Measurements from ENCODE around the gene CDH26. TPM values are rescaled to one million over a fixed set of nuclear protein-coding genes. Genes with fewer than 3 reads are reported as not detected.

The CDH26 gene
- total and polyA plus RNA-seq, 4 donors = 0.99 to 5.0 (median 1.5) TPM

DNA sequence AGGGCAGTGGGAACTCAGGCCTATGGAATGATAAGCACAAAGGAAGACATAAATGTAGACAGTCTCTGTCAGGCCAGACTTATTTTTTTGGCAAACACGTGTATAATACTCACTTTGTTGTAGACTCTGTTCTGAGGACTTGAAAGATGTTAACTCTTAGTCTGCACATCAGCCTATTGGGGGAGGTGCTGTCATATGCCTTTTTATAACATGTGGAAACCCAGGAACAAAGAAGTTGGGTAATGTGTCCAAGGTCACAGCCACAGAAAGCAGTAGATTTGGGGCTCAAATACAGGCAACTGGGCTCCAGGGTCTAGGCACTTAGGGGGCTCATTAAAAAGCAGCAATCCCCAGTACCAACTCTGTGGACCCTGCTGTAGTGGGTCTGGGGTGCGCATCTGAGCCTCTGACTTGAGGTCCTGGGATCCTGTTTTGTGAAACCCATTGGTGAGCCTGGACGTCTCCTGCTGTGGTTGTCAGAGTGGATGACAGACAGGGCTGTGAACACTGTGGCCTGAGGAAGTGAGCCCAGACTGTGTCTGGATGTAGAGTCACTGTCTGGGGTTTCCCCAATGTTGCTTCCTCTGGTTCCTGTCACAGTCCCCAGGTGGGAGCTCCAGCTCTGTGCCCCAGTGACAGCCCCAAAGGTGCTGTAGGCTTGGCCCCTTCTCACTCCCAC, 50.0 kb downstream of the CDH26 start:
- no peaks in the 10 kb centered on the region for H3K27me3 ChIP-seq (ENCODE audit: control insufficient read depth, insufficient read depth, low read length)
- no peaks in the 10 kb centered on the region for H3K9me3 ChIP-seq (ENCODE audit: control insufficient read depth, insufficient read depth, low read length)
- no peak overlapping the region for H3K4me3 ChIP-seq (ENCODE audit: low read depth, low read length)
- peaks cover 3% of the 10 kb centered on the region for H3K4me1 ChIP-seq (ENCODE audit: control insufficient read depth, insufficient read depth, low read length)
- WGBS (ENCODE audit: insufficient coverage) = 82% methylated on average over 3 of the region's 3 CpGs
- no peaks in the 10 kb centered on the region for H3K36me3 ChIP-seq (ENCODE audit: control insufficient read depth, insufficient read depth, low read length)
- H3K27ac ChIP-seq (ENCODE audit: low read depth, low read length) = no peak overlapping the region
- no peak for DNase-seq (ENCODE audit: low read depth in 4 of 6, low spot score in 6 of 6)

GRCh38 chr20:60009318-60009717, 51.1 kb downstream of the CDH26 start:
- H3K9me3 ChIP-seq (ENCODE audit: control insufficient read depth, insufficient read depth, low read length) = no peaks in the 10 kb centered on the region
- no peaks in the 10 kb centered on the region for H3K27me3 ChIP-seq (ENCODE audit: control insufficient read depth, insufficient read depth, low read length)
- H3K36me3 ChIP-seq (ENCODE audit: control insufficient read depth, insufficient read depth, low read length) = no peaks in the 10 kb centered on the region
- H3K27ac ChIP-seq (ENCODE audit: low read depth, low read length) = no peak overlapping the region
- peaks cover 3% of the 10 kb centered on the region for H3K4me1 ChIP-seq (ENCODE audit: control insufficient read depth, insufficient read depth, low read length)
- no peak for DNase-seq (ENCODE audit: low read depth in 4 of 6, low spot score in 6 of 6)
- no peak overlapping the region for H3K4me3 ChIP-seq (ENCODE audit: low read depth, low read length)
- 80% methylated on average over 11 of the region's 13 CpGs for WGBS (ENCODE audit: insufficient coverage)

- H3K27me3 ChIP-seq (ENCODE audit: control insufficient read depth, insufficient read depth, low read length) = no peaks in the 10 kb centered on the region
- H3K36me3 ChIP-seq (ENCODE audit: control insufficient read depth, insufficient read depth, low read length) = no peaks in the 10 kb centered on the region
- no peak for DNase-seq (ENCODE audit: low read depth in 4 of 6, low spot score in 6 of 6)
- H3K4me3 ChIP-seq (ENCODE audit: low read depth, low read length) = no peak overlapping the region
- H3K9me3 ChIP-seq (ENCODE audit: control insufficient read depth, insufficient read depth, low read length) = no peaks in the 10 kb centered on the region
- H3K27ac ChIP-seq (ENCODE audit: low read depth, low read length) = no peak overlapping the region
- peaks cover 3% of the 10 kb centered on the region for H3K4me1 ChIP-seq (ENCODE audit: control insufficient read depth, insufficient read depth, low read length)
- 79% methylated on average over 12 of the region's 14 CpGs for WGBS (ENCODE audit: insufficient coverage)
These were observed 51.8 kb downstream of the CDH26 start for GRCh38 chr20:60009826-60010616.

DNA sequence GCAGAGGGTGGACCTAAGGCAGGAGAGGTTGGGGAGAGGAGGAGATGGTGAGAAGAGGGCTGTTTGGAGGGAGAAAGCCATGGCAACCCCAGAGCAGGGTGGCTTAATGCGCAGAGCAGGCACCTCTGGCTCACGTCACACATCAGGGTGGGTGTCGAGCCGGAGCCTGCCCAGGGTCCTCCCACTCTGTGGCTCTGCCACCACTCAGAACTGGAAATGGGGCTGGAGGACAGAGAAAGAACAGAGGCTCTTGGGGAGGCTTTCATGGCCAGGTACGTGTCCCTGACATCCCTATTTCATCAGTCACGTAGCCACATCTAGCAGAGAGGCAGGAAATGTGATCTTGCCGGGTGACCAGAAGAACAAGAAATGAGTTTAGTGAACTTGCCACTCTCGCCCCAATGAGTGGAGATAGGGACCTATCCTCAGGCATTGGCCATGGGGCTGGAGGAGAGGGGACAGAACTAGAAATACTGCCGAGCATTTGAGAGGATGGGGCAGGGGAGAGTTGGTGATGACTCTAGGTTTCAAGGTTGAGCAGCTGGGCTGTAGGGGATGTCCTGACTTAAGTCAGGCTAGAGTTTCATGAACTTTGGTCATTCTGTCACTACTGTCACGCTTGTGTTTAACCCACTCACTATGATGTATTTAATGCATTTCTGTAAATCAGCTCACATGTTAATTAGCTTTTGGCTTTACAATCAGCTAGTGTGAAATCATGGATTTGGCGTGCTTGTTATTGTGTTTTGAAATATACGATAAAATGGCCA, 52.7 kb downstream of the CDH26 start:
- WGBS (ENCODE audit: insufficient coverage) = 95% methylated on average over 9 of the region's 12 CpGs
- peaks cover 3% of the 10 kb centered on the region for H3K4me1 ChIP-seq (ENCODE audit: control insufficient read depth, insufficient read depth, low read length)
- no peak overlapping the region for H3K27ac ChIP-seq (ENCODE audit: low read depth, low read length)
- H3K36me3 ChIP-seq (ENCODE audit: control insufficient read depth, insufficient read depth, low read length) = no peaks in the 10 kb centered on the region
- no peak overlapping the region for H3K4me3 ChIP-seq (ENCODE audit: low read depth, low read length)
- no peak for DNase-seq (ENCODE audit: low read depth in 4 of 6, low spot score in 6 of 6)
- H3K9me3 ChIP-seq (ENCODE audit: control insufficient read depth, insufficient read depth, low read length) = no peaks in the 10 kb centered on the region
- no peaks in the 10 kb centered on the region for H3K27me3 ChIP-seq (ENCODE audit: control insufficient read depth, insufficient read depth, low read length)

DNA sequence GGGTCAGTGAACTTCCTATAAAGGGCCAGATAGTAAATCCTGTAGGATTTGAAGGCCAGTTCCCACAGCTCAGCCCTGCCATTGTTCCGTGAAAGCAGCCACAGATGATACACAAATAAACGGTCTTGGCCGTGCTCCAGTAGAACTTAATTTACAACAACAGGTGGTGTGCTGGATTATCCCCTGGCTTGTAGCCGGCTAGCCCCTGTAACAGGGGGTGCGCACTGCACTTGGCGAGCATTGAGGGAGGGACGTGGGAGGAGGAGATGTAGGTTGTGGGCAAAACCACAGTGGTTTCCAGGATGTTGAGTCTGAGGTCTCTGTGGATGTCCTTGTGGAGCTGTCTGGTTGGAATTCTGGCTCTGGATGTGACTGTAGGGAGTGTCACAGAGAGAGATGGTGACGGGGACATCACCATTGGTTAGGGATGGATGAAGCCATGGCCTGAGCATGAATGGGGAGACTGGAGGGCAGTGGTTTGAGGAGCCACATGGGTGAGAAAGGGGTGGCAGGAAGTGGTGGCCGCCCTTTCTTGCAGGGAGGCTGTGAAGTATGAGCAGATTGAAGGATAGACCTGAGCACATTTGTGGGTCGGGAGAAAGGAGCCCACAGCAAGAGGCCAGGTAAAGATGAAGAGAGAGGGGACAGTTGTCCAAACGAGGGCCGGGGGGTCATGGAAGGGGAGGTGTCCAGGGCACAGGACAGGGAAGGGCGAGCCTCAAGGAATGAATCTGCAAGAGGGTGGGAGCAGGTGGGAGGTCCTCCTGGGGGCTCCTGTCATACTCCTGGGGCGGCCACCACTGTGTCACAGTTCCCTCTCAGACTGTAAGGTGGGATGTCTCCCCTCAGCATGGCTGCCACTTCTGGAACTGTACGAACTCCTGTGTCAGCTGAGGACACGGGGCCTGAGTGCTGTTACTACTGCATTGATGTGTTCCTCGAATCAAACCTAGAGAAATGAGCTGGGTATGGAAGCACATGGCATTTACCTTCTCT, 53.6 kb downstream of the CDH26 start:
- Histone ChIP-seq H3K9me3 (ENCODE audit: control insufficient read depth, insufficient read depth, low read length) (no peaks in the 10 kb centered on the region), H3K4me1 (ENCODE audit: control insufficient read depth, insufficient read depth, low read length) (peaks cover 3% of the 10 kb centered on the region), H3K36me3 (ENCODE audit: control insufficient read depth, insufficient read depth, low read length) (no peaks in the 10 kb centered on the region), H3K27ac (ENCODE audit: low read depth, low read length) (no peak overlapping the region), H3K4me3 (ENCODE audit: low read depth, low read length) (no peak overlapping the region), H3K27me3 (ENCODE audit: control insufficient read depth, insufficient read depth, low read length) (no peaks in the 10 kb centered on the region)
- WGBS (ENCODE audit: insufficient coverage) = 71% methylated on average over 12 of the region's 17 CpGs
- DNase-seq (ENCODE audit: low read depth in 4 of 6, low spot score in 6 of 6) = peak in 2 of 6 donors; percentile 35 to 61

GRCh38 chr20:60013296-60014139, 55.3 kb downstream of the CDH26 start:
- Histone ChIP-seq H3K27ac (ENCODE audit: low read depth, low read length) (no peak overlapping the region), H3K27me3 (ENCODE audit: control insufficient read depth, insufficient read depth, low read length) (no peaks in the 10 kb centered on the region), H3K4me1 (ENCODE audit: control insufficient read depth, insufficient read depth, low read length) (no peaks in the 10 kb centered on the region), H3K36me3 (ENCODE audit: control insufficient read depth, insufficient read depth, low read length) (no peaks in the 10 kb centered on the region), H3K4me3 (ENCODE audit: low read depth, low read length) (no peak overlapping the region), H3K9me3 (ENCODE audit: control insufficient read depth, insufficient read depth, low read length) (no peaks in the 10 kb centered on the region)
- no peak for DNase-seq (ENCODE audit: low read depth in 4 of 6, low spot score in 6 of 6)
- no CpG with 5 or more reads among the region's 3 CpGs for WGBS (ENCODE audit: insufficient coverage)

DNA sequence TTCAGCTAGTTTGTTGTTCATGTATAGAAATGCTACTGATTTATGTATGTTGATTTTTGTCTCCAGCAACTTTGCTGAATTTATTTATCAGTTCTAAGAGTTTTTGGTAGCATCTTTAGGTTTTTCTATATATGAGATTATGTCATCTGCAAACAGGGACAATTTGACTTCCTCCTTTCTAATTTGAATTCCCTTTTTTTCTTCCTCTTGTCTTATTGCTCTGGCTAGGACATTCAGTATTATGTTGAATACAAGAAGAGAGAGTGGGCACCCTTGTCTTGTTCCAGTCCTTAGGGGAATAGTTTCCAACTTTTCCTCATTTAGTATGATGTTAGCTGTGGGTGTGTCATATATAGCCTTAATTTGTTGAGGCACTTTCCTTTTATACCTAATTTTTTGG, 58.2 kb downstream of the CDH26 start:
- no peak for DNase-seq (ENCODE audit: low read depth in 4 of 6, low spot score in 6 of 6)
- no peaks in the 10 kb centered on the region for H3K9me3 ChIP-seq (ENCODE audit: control insufficient read depth, insufficient read depth, low read length)
- no peak overlapping the region for H3K27ac ChIP-seq (ENCODE audit: low read depth, low read length)
- no peak overlapping the region for H3K4me3 ChIP-seq (ENCODE audit: low read depth, low read length)
- H3K27me3 ChIP-seq (ENCODE audit: control insufficient read depth, insufficient read depth, low read length) = no peaks in the 10 kb centered on the region
- H3K36me3 ChIP-seq (ENCODE audit: control insufficient read depth, insufficient read depth, low read length) = no peaks in the 10 kb centered on the region
- H3K4me1 ChIP-seq (ENCODE audit: control insufficient read depth, insufficient read depth, low read length) = no peaks in the 10 kb centered on the region

GRCh38 chr20:60020251-60020650, 62.0 kb downstream of the CDH26 start:
- Histone ChIP-seq H3K27ac (ENCODE audit: low read depth, low read length) (no peak overlapping the region), H3K4me3 (ENCODE audit: low read depth, low read length) (no peak overlapping the region), H3K9me3 (ENCODE audit: control insufficient read depth, insufficient read depth, low read length) (no peaks in the 10 kb centered on the region), H3K4me1 (ENCODE audit: control insufficient read depth, insufficient read depth, low read length) (no peaks in the 10 kb centered on the region), H3K36me3 (ENCODE audit: control insufficient read depth, insufficient read depth, low read length) (no peaks in the 10 kb centered on the region), H3K27me3 (ENCODE audit: control insufficient read depth, insufficient read depth, low read length) (no peaks in the 10 kb centered on the region)
- 98% methylated on average over 4 of the region's 5 CpGs for WGBS (ENCODE audit: insufficient coverage)
- no peak for DNase-seq (ENCODE audit: low read depth in 4 of 6, low spot score in 6 of 6)

Measured in spinal cord (tissue), 10 donors.